A549 (cell line): ENCODE results near the gene MYO18B. TPM values are rescaled to one million over a fixed set of nuclear protein-coding genes. Genes with fewer than 3 reads are reported as not detected.
A peak's percentile ranks its signal among the peaks of the same experiment; 100 is the strongest.

Source experiments
- ATAC-seq, 2 experiments: fragments of 200-7000 bp in 1 of 2; fragments of >200 bp in 1 of 2; cut with Nextera tagmentation in 1 of 2; cut with Tn5 transposase in 1 of 2; 3 replicates each; pipeline versions ENCODE4 v1.8.0 to v1.9.1; 2018 to 2020; ENCODE audit warnings: mild to moderate bottlenecking in 1 of 2, moderate library complexity in 1 of 2
- CTCF ChIA-PET: fragments of 300-600 bp; sonication (Branson Sonifier 250); formaldehyde crosslinking; extraction: SDS; loops from one replicate; lab custom pipeline; 2021; ENCODE audit warnings: antibody characterized with exemption, inconsistent platforms; lab: Yijun Ruan, JAX
- POLR2A ChIA-PET: fragments of 350-600 bp; formaldehyde crosslinking; extraction: SDS; loops from one replicate; lab custom pipeline; 2021; ENCODE audit warnings: antibody characterized with exemption, inconsistent platforms; lab: Yijun Ruan, JAX
- DNase-seq, 2 experiments: peaks; one replicate each; pipeline versions ENCODE4 v3.0.0 to v3.0.0-alpha.2; 2011 to 2016; ENCODE audit warnings: low read depth in 1 of 2, low spot score in 1 of 2
- FAIRE-seq: peaks from 2 replicates; lab custom pipeline; 2011; peaks lifted over from hg19 to GRCh38; lab: Jason Lieb, UNC
- H3K27ac ChIP-seq, 2 experiments: fragments of >200 bp; sonication (Bioruptor Twin); formaldehyde crosslinking; 3 replicates each; pipeline ENCODE4 v1.5.1; 2016 to 2017
- H3K4me1 ChIP-seq: fragments of >200 bp; sonication (Bioruptor Twin); formaldehyde crosslinking; 3 replicates; pipeline ENCODE4 v1.6.1; 2016
- H3K4me2 ChIP-seq: fragments of >200 bp; sonication (Bioruptor Twin); formaldehyde crosslinking; 3 replicates; pipeline ENCODE4 v1.6.1; 2016
- H3K4me3 ChIP-seq: fragments of >200 bp; sonication (Bioruptor Twin); formaldehyde crosslinking; 3 replicates; pipeline ENCODE4 v1.5.1; 2016
- H3K9me3 ChIP-seq: fragments of >200 bp; sonication (Bioruptor Twin); formaldehyde crosslinking; 3 replicates; pipeline ENCODE4 v1.6.1; 2016
- CBX2 ChIP-seq: fragments of 200-600 bp; sonication (generic); IDR thresholded peaks from 2 replicates; pipeline ENCODE4 v1.6.1; 2016; ENCODE audit warnings: low read depth, mild to moderate bottlenecking, borderline replicate concordance
- CBX8 ChIP-seq: fragments of 200-600 bp; sonication (generic); IDR thresholded peaks from 2 replicates; pipeline ENCODE4 v1.6.1; 2016
- CEBPB ChIP-seq, 2 experiments: fragments of >200 bp in 1 of 2; sonication (Bioruptor Twin) in 1 of 2; formaldehyde crosslinking in 1 of 2; IDR thresholded peaks; 2 replicates each; pipeline ENCODE4 v1.6.1; 2012 to 2016
- CHD4 ChIP-seq: fragments of 200-600 bp; sonication (generic); IDR thresholded peaks from 2 replicates; pipeline ENCODE4 v1.6.1; 2016; ENCODE audit warnings: antibody characterized with exemption, mild to moderate bottlenecking, borderline replicate concordance
- EHMT2 ChIP-seq: fragments of 200-600 bp; sonication (generic); IDR thresholded peaks from 2 replicates; pipeline ENCODE4 v1.6.1; 2016; ENCODE audit warnings: antibody characterized with exemption, low read depth, mild to moderate bottlenecking, moderate library complexity
- ELK1 ChIP-seq: fragments of 150-350 bp; IDR thresholded peaks from 2 replicates; pipeline ENCODE4 v1.6.1; 2014; ENCODE audit warnings: low read depth, mild to moderate bottlenecking, low read length
- ESRRA ChIP-seq: fragments of 150-350 bp; IDR thresholded peaks from 2 replicates; pipeline ENCODE4 v1.6.1; 2014; ENCODE audit warnings: mild to moderate bottlenecking, low read length, borderline replicate concordance
- HEYL ChIP-seq: fragments of 250-450 bp; sonication (Bioruptor Pico); IDR thresholded peaks from 2 replicates; pipeline ENCODE4 v1.8.0; 2021; ENCODE audit warnings: mild to moderate bottlenecking, moderate library complexity
- HOXA7 ChIP-seq: fragments of 250-450 bp; sonication (Bioruptor Pico); IDR thresholded peaks from 2 replicates; pipeline ENCODE4 v1.5.0; 2020; ENCODE audit warnings: mild to moderate bottlenecking, moderate library complexity
- HOXB13 ChIP-seq: fragments of 250-450 bp; sonication (Bioruptor Pico); IDR thresholded peaks from 2 replicates; pipeline ENCODE4 v1.5.0; 2020; ENCODE audit warnings: low read depth, mild to moderate bottlenecking, moderate library complexity
- HOXB5 ChIP-seq: fragments of 250-450 bp; sonication (Bioruptor Pico); IDR thresholded peaks from 2 replicates; pipeline ENCODE4 v1.5.0; 2020; ENCODE audit warnings: mild to moderate bottlenecking, moderate library complexity
- JUN ChIP-seq, 2 experiments: fragments of >200 bp; sonication (Bioruptor Twin); formaldehyde crosslinking; IDR thresholded peaks; 2 replicates in 1 of 2; 3 replicates in 1 of 2; pipeline ENCODE4 v1.6.1; 2016 to 2017
- JUNB ChIP-seq: fragments of >200 bp; sonication (Bioruptor Twin); formaldehyde crosslinking; IDR thresholded peaks from 2 replicates; pipeline ENCODE4 v1.6.1; 2016
- KDM1A ChIP-seq: fragments of 200-600 bp; sonication (generic); IDR thresholded peaks from 2 replicates; pipeline ENCODE4 v1.6.1; 2016; ENCODE audit warnings: low read depth, mild to moderate bottlenecking
- MAFK ChIP-seq: fragments of 450-650 bp; IDR thresholded peaks from 2 replicates; pipeline ENCODE4 v1.6.1; 2014; ENCODE audit not compliant: partially characterized antibody
- MAZ ChIP-seq: fragments of 150-350 bp; IDR thresholded peaks from 2 replicates; pipeline ENCODE4 v1.6.1; 2014; ENCODE audit warnings: antibody characterized with exemption, low read depth, low read length, borderline replicate concordance
- NPAS2 ChIP-seq: fragments of 250-450 bp; sonication (Bioruptor Pico); IDR thresholded peaks from 2 replicates; pipeline ENCODE4 v1.8.0; 2022; ENCODE audit warnings: mild to moderate bottlenecking, moderate library complexity, borderline replicate concordance
- PHF8 ChIP-seq: fragments of 200-600 bp; sonication (generic); IDR thresholded peaks from 2 replicates; pipeline ENCODE4 v1.6.1; 2016; ENCODE audit warnings: low read depth, mild to moderate bottlenecking, antibody characterized with exemption, moderate library complexity, borderline replicate concordance
- RAD21 ChIP-seq, 2 experiments: fragments of >200 bp in 1 of 2; sonication (Bioruptor Twin) in 1 of 2; formaldehyde crosslinking in 1 of 2; IDR thresholded peaks in 1 of 2; conservative IDR thresholded peaks in 1 of 2; 2 replicates in 1 of 2; 3 replicates in 1 of 2; pipeline ENCODE4 v1.6.1; 2012 to 2018; ENCODE audit warnings: inconsistent platforms in 1 of 2
- RARB ChIP-seq: fragments of 250-450 bp; sonication (Bioruptor Pico); IDR thresholded peaks from 2 replicates; pipeline ENCODE4 v1.8.0; 2021; ENCODE audit warnings: mild to moderate bottlenecking, moderate library complexity
- RFX5 ChIP-seq: fragments of 450-650 bp; IDR thresholded peaks from 2 replicates; pipeline ENCODE4 v1.7.1; 2014; ENCODE audit warnings: antibody characterized with exemption, mild to moderate bottlenecking, moderate library complexity
- RNF2 ChIP-seq: fragments of 200-600 bp; sonication (generic); IDR thresholded peaks from 2 replicates; pipeline ENCODE4 v1.6.1; 2016; ENCODE audit warnings: low read depth, mild to moderate bottlenecking, antibody characterized with exemption, moderate library complexity, borderline replicate concordance
- SREBF2 ChIP-seq: fragments of 450-650 bp; IDR thresholded peaks from 2 replicates; pipeline ENCODE4 v1.6.1; 2014; ENCODE audit warnings: mild to moderate bottlenecking, moderate library complexity
- TFCP2L1 ChIP-seq: fragments of 250-450 bp; sonication (Bioruptor Pico); IDR thresholded peaks from 2 replicates; pipeline ENCODE4 v1.5.0; 2021; ENCODE audit warnings: mild to moderate bottlenecking
- ZNF302 ChIP-seq: fragments of 250-450 bp; sonication (Bioruptor Pico); IDR thresholded peaks from 2 replicates; pipeline ENCODE4 v1.9.0; 2021; ENCODE audit warnings: inconsistent platforms, mild to moderate bottlenecking, moderate library complexity
- WGBS: methylation state at CpG from one replicate; pipeline ENCODE4 v1.1.6; 2017; ENCODE audit errors: missing lambda C conversion rate; 5-methylcytosine and 5-hydroxymethylcytosine counted together
- polyA plus RNA-seq, 4 experiments: library from polyadenylated mRNA; depleted of rRNA in 3 of 4; stranded (reverse); fragments of >200 nt; fragmentation: RNase III in 1 of 4; extraction: RNeasy Plus Mini Kit Qiagen cat#74134 plus additional on column Dnase treatment in 1 of 4; gene quantifications; 2 replicates in 3 of 4; 3 replicates in 1 of 4; pipeline ENCODE4 v1.2.3, GENCODE V29; 2011 to 2017

The MYO18B gene
- polyA plus RNA-seq, 2 of the 4 experiments (the other 2 are of a cell fraction): 0.01 TPM

GRCh38 chr22:26016916-26017315 lies 274.9 kb downstream of the MYO18B start:
- no peak overlapping the region for H3K4me3 ChIP-seq
- POLR2A ChIA-PET: no interaction called here
- no peak overlapping the region for H3K4me2 ChIP-seq
- no peak for TF ChIP-seq JUN (IDR thresholded peaks at IDR 0.05)
- no peak for TF ChIP-seq ZNF302 (CRISPR knock-in tag)
- TF ChIP-seq HOXA7 (CRISPR knock-in tag): no peak
- TF ChIP-seq EHMT2: no peak
- no peak for TF ChIP-seq RFX5
- no peak for TF ChIP-seq TFCP2L1 (CRISPR knock-in tag)
- TF ChIP-seq, all 56 proteins: peak for 0
- H3K27ac ChIP-seq: no peak overlapping the region
- ATAC-seq (no peak), DNase-seq (no peak), FAIRE-seq (no peak)
- CTCF ChIA-PET: no interaction called here
- WGBS: 10% methylated on average over 1 of the region's 1 CpG
- H3K9me3 ChIP-seq: no peaks in the 10 kb centered on the region
- H3K4me1 ChIP-seq: no peaks in the 10 kb centered on the region

- 0% methylated on average over 5 of the region's 5 CpGs for WGBS
- TF ChIP-seq CBX2 (no peak), RAD21 (conservative IDR thresholded peaks at IDR 0.05 in 1 of 2, IDR thresholded peaks at IDR 0.05 in 1 of 2) (no peak), MAFK (peak; percentile 23), CBX8 (no peak)
- FAIRE-seq: no peak
- H3K4me2 ChIP-seq: no peak overlapping the region
- no peak overlapping the region for H3K27ac ChIP-seq
- DNase-seq: no peak
- ATAC-seq: no peak
- H3K4me3 ChIP-seq: no peak overlapping the region
- H3K9me3 ChIP-seq: no peaks in the 10 kb centered on the region
- no peaks in the 10 kb centered on the region for H3K4me1 ChIP-seq
- POLR2A ChIA-PET: no interaction called here
- CTCF ChIA-PET: no interaction called here
Observed at GRCh38 chr22:26017932-26018331, 275.9 kb downstream of the MYO18B start.

GRCh38 chr22:26019596-26019995 lies 277.6 kb downstream of the MYO18B start:
- Histone ChIP-seq H3K4me3 (no peak overlapping the region), H3K4me1 (no peaks in the 10 kb centered on the region), H3K9me3 (no peaks in the 10 kb centered on the region), H3K27ac (no peak overlapping the region), H3K4me2 (no peak overlapping the region)
- ChIA-PET POLR2A (no interaction called here), CTCF (no interaction called here)
- DNase-seq: no peak
- ATAC-seq: no peak
- no peak for FAIRE-seq
- 2% methylated on average over 5 of the region's 5 CpGs for WGBS
- TF ChIP-seq KDM1A: no peak
- TF ChIP-seq RNF2: no peak
- no peak for TF ChIP-seq CBX8
- no peak for TF ChIP-seq CEBPB (IDR thresholded peaks at IDR 0.05)
- TF ChIP-seq PHF8: no peak
- no peak for TF ChIP-seq MAZ

GRCh38 chr22:26021516-26021915 lies 279.5 kb downstream of the MYO18B start:
- FAIRE-seq (no peak), ATAC-seq (no peak), DNase-seq (no peak)
- 0% methylated on average over 2 of the region's 2 CpGs for WGBS
- Histone ChIP-seq H3K4me3 (no peak overlapping the region), H3K27ac (no peak overlapping the region), H3K4me1 (no peaks in the 10 kb centered on the region), H3K9me3 (no peaks in the 10 kb centered on the region), H3K4me2 (no peak overlapping the region)
- TF ChIP-seq JUNB: no peak
- no peak for TF ChIP-seq CHD4
- TF ChIP-seq HEYL: no peak
- TF ChIP-seq KDM1A: no peak
- no peak for TF ChIP-seq RARB (CRISPR knock-in tag)
- no peak for TF ChIP-seq MAZ
- TF ChIP-seq CBX2: no peak
- no peak for TF ChIP-seq CBX8
- TF ChIP-seq ELK1: no peak
- no peak for TF ChIP-seq RNF2
- no peak for TF ChIP-seq EHMT2
- no peak for TF ChIP-seq ESRRA
- TF ChIP-seq NPAS2 (CRISPR knock-in tag): no peak
- no peak for TF ChIP-seq HOXB13 (CRISPR knock-in tag)
- TF ChIP-seq SREBF2: no peak
- TF ChIP-seq MAFK: no peak
- TF ChIP-seq HOXB5 (CRISPR knock-in tag): no peak
- CTCF ChIA-PET: no interaction called here
- POLR2A ChIA-PET: no interaction called here
